Stimulated activated naive CD4-positive, alpha-beta T cell (primary cell): ENCODE results near the gene PRAMEF5.
"Not testable (repeated sequence)": the region's sequence is repeated elsewhere in the genome, so short reads cannot be mapped to it uniquely, and the experiment has no call there.

Experiments used
- DNase-seq, 6 experiments: peaks; one replicate each; lab custom pipeline; 2025; lab: John Stamatoyannopoulos, UW

PRAMEF5 gene

GRCh38 chr1:13253898-13254297 lies at the start of gene PRAMEF5:
Gene PRAMEF5, plus strand, starts transcription at chr1:13254198. Its CDS starts 5,071 bp downstream, at chr1:13259269.
- DNase-seq, result not testable (repeated sequence)

- not testable (repeated sequence) for DNase-seq
These were observed 45.3 kb upstream of the PRAMEF5 start for GRCh38 chr1:13208712-13209111.

- DNase-seq, result not testable (repeated sequence)
These were observed 37.4 kb upstream of the PRAMEF5 start for GRCh38 chr1:13216619-13217018.

GRCh38 chr1:13219203-13219602 lies 34.8 kb upstream of the PRAMEF5 start:
- not testable (repeated sequence) for DNase-seq

GRCh38 chr1:13222788-13223187 lies 31.2 kb upstream of the PRAMEF5 start:
- not testable (repeated sequence) for DNase-seq

- no peak for DNase-seq
These were observed 29.4 kb upstream of the PRAMEF5 start for GRCh38 chr1:13224480-13225060.

- DNase-seq, result not testable (repeated sequence)
These were observed 28.3 kb upstream of the PRAMEF5 start, which contains the start of gene PRAMEF18 for GRCh38 chr1:13225675-13226204. Gene PRAMEF18, minus strand, starts transcription at chr1:13226154. Its CDS starts 48 bp downstream, at chr1:13226106.

- not testable (repeated sequence) for DNase-seq
These were observed 26.5 kb upstream of the PRAMEF5 start for GRCh38 chr1:13227271-13228055.

- no peak for DNase-seq
These were observed 25.6 kb upstream of the PRAMEF5 start for GRCh38 chr1:13228343-13228781.

- not testable (repeated sequence) for DNase-seq
These were observed 23.9 kb upstream of the PRAMEF5 start for GRCh38 chr1:13230096-13230495.

GRCh38 chr1:13230601-13231000 lies 23.4 kb upstream of the PRAMEF5 start:
- not testable (repeated sequence) for DNase-seq

- DNase-seq, result not testable (repeated sequence)
These were observed 22.8 kb upstream of the PRAMEF5 start for GRCh38 chr1:13231061-13231750.

GRCh38 chr1:13232056-13232455 lies 21.9 kb upstream of the PRAMEF5 start:
- not testable (repeated sequence) for DNase-seq

- not testable (repeated sequence) for DNase-seq
These were observed 19.9 kb upstream of the PRAMEF5 start for GRCh38 chr1:13234057-13234456.

GRCh38 chr1:13237572-13237971 lies 16.4 kb upstream of the PRAMEF5 start:
- not testable (repeated sequence) for DNase-seq

- DNase-seq, result not testable (repeated sequence)
These were observed 14.4 kb upstream of the PRAMEF5 start for GRCh38 chr1:13239633-13240032.

- not testable (repeated sequence) for DNase-seq
These were observed 10.3 kb upstream of the PRAMEF5 start for GRCh38 chr1:13243536-13244263.

- not testable (repeated sequence) for DNase-seq
These were observed 8.0 kb upstream of the PRAMEF5 start for GRCh38 chr1:13245841-13246553.

GRCh38 chr1:13246554-13246871 lies 7.5 kb upstream of the PRAMEF5 start:
- DNase-seq, result not testable (repeated sequence)

- DNase-seq, result not testable (repeated sequence)
These were observed 6.9 kb upstream of the PRAMEF5 start for GRCh38 chr1:13247122-13247521.

- DNase-seq, result not testable (repeated sequence)
These were observed 11.1 kb downstream of the PRAMEF5 start for GRCh38 chr1:13265124-13265523.
